ENCODE measurements around the gene FUZ. TPM values are rescaled to one million over a fixed set of nuclear protein-coding genes. Genes with fewer than 3 reads are reported as not detected.

Gene FUZ
- total RNA-seq, 1 donor from 2014 or later: 19.1 TPM

DNA sequence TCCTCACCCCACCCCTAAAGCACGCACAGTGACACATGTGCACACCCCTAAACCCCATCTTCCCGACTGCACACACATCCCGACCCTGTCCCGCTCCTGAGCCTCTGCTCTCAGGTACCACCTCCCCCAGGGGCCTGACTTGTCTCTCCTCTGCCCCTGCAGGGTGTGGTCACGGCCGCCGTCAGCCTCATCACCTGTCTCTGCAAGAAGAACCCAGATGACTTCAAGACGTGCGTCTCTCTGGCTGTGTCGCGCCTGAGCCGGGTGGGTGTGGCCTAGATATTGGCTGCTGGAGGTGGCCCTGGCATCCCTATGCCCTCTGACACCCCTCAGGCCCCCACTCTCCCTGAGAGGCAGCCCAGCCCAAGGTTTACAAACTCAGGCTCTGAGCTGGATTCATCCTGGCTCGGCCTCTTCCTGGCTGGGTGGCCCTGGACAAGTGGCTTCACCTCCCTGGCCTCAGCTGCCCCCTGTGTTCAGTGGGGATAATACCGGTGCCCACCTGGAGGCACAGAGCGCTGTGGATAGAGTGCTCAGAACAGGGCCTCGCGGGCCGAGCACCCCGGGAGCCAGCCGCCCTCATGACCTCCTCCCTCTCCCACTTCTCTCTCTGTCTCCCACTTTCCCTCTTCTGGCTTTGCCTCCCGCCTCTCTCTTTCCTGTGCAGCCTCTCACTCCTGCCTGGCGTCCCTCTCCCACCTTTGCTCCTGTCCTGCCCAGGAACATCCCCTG is 20.1 kb downstream of the FUZ start:
- ATAC-seq (no peak), DNase-seq (no peak)
- intact Hi-C loops (cut with micrococcal nuclease): no loop called here

DNA sequence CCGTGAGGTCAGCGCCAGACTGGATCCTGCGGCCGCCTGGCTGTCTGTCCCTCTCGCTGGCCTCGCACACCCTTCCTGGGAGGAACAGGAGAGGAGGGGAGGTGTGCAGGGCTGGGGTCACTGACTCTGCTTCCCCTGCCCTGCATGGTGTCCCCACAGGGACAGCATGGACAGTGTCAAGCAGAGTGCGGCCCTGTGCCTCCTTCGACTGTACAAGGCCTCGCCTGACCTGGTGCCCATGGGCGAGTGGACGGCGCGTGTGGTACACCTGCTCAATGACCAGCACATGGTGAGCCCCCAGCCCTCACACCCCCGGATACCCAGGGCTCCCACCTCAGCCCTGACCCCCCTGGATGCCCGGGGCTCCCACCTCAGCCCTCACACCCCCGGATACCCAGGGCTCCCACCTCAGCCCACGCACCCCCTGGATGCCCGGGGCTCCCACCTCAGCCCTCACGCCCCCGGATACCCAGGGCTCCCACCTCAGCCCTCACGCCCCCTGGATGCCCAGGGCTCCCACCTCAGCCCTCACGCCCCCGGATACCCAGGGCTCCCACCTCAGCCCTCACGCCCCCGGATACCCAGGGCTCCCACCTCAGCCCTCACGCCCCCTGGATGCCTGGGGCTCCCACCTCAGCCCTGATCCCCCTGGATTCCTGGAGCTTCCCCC is 21.2 kb downstream of the FUZ start:
- ATAC-seq (no peak), DNase-seq (no peak)
- intact Hi-C loops (cut with micrococcal nuclease): no loop called here

DNA sequence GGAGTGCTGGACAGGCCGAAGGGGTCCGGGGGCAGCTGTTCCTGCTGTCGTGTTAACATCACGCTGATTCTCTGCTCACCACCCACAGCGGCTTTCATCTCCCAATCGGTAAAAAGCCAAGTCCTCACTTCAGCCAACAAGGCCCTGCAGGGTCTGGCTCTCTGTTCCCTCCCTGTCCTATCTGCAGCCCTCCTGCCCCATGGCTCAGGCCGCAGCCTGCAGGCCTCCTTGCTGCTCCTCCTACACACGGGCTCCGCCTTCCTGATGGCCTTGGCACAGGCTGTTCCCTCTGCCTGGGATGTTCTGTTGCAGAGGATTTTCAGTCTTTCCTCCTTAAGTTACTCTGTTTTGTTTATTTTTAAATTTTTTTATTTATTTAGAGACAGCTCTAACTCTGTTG is 22.2 kb downstream of the FUZ start:
- intact Hi-C loops (cut with micrococcal nuclease): no loop called here
- DNase-seq: peak; percentile 72
- ATAC-seq: peak; percentile 83

DNA sequence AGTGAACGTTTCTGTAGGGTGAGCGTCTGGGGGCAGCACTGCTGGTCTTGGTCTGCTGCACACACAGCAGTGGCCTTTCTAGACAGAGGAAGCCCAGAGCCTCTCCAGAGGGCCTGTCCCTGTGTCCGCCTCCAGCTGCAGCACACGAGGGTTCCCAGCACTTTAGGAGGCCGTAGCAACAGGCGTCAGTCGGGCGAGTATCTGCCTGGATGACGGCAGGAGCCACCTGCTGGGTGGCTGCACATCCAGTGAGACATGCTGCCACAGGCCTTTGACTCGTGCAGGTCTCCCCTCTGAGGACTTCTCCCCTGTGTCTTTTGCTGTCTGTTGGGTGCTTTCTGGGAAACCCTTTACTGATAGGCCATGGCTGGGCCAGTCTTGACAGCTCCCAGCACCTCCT is 24.2 kb downstream of the FUZ start:
- ATAC-seq: no peak
- intact Hi-C loops (cut with micrococcal nuclease): no loop called here
- no peak for DNase-seq

DNA sequence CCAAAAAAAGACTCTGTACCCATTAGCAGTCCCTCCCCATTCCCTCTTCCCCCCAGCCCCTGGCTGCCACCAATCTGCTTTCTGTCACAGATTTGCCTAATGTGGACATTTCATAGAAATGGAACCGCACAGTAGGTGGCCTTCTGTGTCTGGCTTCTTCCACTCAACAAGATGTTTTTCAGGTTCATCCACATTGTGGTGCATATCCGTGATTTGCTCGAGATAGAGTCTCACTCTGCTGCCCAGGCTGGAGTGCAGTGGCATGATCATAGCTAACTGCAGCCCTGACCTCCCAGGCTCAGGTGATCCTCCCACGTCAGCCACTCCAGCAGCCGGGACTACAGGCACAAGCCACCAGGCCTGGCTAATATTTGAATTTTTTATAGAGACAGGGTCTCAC is 25.3 kb downstream of the FUZ start:
- no peak for ATAC-seq
- no peak for DNase-seq
- intact Hi-C loops (cut with micrococcal nuclease): no loop called here

DNA sequence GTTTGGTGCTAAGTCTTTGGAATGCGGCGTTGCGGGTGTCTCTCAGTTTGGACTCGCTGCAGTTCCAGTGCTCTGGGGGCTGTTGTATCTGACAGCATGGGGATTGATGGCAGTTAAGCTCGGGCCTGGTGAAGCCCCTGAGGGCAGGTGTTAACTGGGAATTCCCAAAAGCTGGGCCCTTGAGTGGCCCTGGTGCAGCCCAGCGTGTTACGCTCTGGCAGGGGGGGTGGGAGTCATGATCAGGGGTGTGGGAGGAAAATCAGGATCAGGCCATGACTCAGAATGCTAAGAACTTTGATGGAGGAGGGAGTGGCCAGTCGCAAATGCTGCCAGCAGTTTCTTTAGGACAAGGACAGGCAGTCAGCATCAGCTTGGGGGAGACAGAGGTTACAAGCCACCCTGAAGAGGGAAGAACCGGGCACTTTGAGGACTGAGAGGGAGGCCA is 26.7 kb downstream of the FUZ start:
- DNase-seq (no peak), ATAC-seq (peak; percentile 6)
- intact Hi-C loops (cut with micrococcal nuclease): no loop called here

DNA sequence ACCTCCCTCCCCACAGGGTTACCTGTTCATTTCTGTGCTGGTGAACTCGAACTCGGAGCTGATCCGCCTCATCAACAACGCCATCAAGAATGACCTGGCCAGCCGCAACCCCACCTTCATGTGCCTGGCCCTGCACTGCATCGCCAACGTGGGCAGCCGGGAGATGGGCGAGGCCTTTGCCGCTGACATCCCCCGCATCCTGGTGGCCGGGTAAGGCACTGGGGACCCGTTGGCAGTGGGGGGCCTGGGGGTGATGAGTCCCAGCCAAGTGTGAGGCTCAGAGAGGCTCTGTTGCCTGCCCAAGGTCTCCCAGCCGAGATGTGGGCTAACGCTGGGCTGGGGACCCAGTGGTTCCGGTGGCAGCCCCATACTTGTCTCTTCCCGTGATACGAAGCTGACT is 30.6 kb downstream of the FUZ start:
- DNase-seq (no peak), ATAC-seq (no peak)
- intact Hi-C loops (cut with micrococcal nuclease): no loop called here

DNA sequence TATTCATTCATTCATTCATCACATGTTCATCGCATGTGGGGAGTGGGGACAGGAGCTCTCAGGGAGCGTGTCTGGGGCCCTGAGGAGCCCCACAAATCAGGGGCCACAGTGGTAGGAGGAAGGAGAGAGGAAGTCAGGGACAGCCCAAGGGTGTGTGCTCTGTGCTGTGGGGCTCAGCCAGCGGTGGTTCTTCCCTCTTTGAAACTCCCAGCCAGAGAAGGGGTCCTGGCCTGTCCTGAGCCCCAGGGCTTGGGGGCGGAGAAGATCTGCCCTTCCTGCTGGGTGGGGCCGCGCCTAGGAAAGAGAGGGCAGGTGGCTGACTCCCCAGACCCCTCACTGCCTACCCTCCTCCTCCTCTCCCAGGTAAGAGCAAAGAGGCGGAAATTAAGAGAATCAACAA is 31.7 kb downstream of the FUZ start:
- intact Hi-C loops (cut with micrococcal nuclease): no loop called here
- ATAC-seq: peak; percentile 24
- DNase-seq: no peak

DNA sequence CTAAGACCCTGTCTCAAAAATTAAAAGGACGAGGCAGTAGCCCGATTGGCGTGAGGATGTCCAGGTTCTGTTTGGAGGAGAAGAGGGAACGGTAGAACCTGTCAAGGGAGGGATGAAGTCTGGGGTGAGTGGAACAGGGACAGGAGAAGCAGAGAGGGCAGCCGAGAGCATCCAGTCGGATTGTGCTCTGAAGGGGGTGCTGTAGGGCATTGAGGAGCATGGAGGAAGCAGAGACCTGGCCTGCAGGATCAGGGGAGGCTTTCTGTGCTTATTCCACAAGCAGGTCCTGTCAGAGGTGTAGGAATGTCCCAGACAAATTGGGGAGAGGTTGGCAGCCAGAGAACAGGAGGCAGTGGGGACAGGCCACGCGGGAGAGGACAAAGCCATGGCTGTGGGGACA is 32.2 kb downstream of the FUZ start:
- no peak for ATAC-seq
- intact Hi-C loops (cut with micrococcal nuclease): no loop called here
- DNase-seq: no peak

DNA sequence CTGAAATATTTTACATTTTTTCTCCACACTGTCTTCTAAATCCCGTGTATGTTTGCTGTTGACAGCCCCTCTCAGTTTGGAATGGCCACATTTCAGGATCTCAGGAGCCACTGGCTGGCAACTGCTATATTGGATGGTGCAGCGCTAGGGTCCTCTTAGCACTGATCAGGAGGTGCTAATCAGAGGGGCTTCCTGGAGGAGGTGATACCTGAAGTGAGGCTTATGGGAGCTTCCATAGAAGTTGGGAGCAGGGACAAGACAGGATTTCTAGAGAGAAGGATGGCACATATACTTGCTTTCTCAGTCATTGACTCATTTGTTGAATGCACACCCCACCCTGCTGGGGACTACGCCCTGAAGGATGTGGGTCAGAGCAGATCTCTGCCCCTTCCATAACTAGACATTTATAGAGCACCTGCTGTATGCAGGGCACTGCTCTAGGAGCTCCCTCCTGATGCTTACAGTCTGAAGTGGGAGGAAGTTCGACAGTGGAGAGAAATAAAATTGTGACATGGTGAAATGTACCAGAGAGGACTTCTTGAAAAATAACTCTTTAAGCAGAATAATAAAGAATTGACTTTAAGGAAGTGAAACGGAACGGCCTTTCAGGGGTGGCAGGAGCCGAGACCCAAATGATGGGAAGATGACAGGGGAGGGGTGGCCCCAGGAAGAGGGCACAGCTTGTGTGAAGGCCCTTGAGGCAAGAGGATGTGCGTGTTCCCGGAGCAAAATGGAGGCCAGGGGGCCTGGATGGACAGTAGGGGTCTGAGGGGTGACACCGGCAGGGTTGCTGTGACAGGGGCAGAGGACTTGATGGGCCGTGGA is 33.1 kb downstream of the FUZ start:
- ATAC-seq (peak; percentile 32), DNase-seq (no peak)
- intact Hi-C loops (cut with micrococcal nuclease): no loop called here

DNA sequence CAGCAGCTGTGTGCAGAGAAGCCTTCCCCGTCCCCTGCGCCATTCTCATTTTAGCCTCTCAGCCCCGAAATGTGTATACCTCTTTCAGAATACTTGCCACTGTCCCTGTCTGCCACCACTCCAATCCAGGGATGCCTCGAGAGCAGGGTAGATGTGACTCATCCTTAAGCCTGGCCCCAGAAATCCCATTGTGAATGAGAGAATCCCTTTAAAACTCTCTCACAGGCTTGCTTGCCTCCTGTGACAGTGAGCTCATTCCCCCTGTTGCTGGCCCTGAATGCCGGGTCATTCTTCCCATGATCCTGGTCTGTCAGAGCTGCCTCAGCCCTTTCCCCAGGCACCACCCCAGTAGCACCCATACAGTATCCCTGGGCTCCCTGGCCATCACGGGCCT is 36.7 kb downstream of the FUZ start:
- no peak for ATAC-seq
- intact Hi-C loops (cut with micrococcal nuclease): no loop called here

DNA sequence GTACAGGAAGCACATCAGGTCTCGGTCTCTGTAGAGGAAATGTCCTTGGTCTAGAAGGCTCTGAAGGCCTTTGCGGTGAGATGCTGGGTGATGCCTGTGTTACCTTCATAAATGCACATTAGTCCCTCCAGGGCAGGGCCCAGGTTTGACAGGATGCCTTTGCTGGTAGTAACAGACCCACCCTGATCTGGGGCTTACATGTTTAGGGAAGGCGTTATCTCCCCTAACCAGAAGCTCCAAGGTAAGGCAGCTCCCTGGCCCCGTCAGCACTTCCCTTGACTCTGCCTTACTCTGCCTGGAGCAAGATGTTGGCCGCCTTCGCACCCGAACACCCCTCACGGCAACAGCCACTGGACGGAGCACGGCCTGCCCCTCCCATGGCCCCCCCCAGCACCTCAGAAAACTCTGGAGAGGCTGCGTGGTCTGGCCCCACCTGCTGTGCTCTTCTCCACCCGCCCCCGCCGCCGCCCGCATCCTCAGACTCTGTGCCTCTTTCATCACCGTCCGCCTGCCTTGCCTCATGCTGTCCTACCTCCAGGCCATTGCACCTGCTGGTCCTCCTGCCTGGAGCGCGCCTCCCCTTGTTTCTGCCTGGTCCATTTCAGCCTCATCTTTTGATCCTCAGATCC is 37.2 kb downstream of the FUZ start:
- intact Hi-C loops (cut with micrococcal nuclease): no loop called here
- ATAC-seq: no peak

More for the DNA sequence above, 36.7 kb downstream of the FUZ start:
- no peak for DNase-seq

DNA sequence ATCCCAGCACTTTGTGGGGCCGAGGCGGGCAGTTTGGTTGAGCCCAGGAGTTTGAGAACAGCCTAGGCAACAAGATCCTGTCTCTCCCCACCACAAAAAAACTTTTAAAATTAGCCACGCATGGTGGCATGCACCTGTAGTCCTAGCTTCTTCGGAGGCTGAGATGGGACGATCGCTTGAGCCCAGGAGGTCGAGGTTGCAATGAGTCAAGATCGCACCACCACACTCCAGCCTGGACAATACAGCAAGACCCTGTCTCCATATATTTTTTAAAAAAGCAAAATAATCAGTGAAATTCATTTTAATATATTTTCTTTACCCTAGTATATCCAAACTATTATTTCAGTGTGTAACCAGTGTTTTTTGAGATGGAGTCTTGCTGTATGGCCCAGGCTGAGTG is 38.1 kb downstream of the FUZ start:
- intact Hi-C loops (cut with micrococcal nuclease): no loop called here
- DNase-seq (no peak), ATAC-seq (no peak)

More for the DNA sequence above, 37.2 kb downstream of the FUZ start:
- DNase-seq: no peak

DNA sequence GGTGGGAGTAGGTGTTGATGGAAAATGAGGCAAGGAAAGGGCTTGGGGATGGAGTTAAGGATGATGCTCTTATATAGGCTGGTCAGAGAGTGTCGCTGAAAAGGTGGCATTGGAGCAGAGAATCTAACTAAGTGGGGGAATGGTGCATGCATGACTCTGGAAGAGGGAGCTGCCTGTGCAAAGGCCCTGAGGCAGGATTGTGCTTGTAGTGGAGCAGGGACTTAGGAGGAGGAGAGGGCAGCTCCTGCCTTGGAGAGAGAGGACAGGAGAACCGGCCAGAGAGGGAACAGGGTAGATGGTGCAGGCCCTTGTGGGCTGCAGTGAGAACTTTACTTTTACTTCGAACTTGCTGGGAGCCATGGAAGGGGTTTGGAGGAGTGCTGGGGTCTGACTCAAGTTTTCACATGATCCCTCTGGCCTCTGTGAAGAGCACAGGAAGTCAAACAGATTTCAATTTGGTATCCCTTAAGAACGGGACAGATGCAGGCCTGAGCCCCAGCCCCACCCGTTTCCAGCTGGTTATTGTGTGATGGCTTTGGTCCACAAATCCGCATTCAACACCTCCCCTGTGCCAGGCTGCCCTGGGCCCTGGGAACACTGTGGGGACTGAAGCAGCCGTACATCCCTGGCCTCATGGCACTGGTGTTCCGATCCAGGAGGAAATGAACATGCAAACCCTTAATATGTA is 39.3 kb downstream of the FUZ start:
- intact Hi-C loops (cut with micrococcal nuclease): no loop called here
- DNase-seq: no peak
- no peak for ATAC-seq

DNA sequence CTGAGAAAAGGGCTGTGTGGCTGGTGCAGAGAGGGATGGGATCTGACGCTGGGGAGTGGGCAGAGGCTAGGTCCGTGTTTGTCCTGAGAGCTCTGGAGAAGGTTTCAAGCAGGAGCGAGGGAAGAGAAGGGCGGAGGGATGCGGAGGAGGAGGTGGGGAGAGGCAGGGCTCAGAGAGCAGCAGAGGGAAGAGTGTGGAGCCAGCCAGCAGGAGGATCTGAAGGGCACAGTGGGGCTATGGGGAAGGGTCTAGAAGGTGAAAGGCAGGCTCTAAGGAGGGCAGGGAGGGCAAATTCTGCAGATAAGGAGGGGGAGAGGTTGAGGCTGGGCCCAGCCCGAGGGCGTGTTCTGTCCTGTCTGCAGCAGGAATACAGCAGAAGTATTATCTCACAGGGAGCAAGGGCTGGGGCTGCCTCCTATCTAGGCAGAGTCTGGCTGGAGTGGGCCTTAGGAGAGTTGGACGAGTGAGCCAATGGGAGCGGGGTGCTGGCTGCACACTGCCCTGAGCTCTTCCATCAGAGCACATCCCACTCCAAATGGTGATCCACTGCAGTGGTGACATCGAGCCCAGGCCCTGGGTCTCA is 40.2 kb downstream of the FUZ start:
- intact Hi-C loops (cut with micrococcal nuclease): no loop called here
- DNase-seq (no peak), ATAC-seq (no peak)

DNA sequence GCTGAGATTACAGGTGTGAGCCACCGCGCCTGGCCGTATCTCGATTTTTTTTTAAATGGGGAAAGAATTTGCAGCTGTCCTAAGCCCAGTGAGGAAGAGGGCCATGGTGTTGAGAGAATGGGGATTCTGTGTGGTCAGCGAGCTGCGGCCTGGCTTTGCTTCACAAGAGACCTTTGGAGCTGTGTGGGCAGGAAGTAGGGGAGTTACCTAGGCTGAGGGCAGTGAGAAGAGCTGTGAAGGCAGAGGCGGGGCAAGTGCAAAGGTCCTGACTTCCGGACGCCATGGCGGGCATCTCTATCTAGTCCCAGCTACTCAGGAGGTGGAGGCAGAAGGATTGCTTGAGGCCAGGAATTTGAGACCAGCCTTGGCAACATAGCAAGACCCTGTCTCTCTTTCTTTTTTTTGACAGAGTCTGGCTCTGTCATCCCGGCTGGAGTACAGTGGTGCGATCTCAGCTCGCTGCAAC is 41.4 kb downstream of the FUZ start:
- DNase-seq (no peak), ATAC-seq (no peak)
- intact Hi-C loops (cut with micrococcal nuclease): no loop called here

DNA sequence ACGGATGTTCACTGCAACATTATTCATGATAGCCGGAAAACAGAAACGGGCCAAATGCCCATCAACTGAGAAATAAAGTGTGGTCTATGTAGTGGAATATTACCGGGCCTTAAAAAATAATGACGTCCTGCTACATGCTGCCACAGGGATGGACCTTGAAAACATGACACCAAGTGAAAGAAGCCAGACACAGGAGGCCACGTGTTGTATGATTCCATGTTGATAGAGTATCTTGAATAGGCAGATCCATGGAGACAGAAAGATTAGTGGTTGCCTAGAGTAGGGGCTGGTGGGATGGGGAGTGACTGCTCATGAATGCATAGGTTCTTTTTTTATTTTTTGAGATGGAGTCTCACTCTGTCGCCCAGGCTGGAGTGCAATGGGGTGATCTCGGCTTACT is 42.6 kb downstream of the FUZ start:
- DNase-seq (no peak), ATAC-seq (no peak)
- intact Hi-C loops (cut with micrococcal nuclease): no loop called here

DNA sequence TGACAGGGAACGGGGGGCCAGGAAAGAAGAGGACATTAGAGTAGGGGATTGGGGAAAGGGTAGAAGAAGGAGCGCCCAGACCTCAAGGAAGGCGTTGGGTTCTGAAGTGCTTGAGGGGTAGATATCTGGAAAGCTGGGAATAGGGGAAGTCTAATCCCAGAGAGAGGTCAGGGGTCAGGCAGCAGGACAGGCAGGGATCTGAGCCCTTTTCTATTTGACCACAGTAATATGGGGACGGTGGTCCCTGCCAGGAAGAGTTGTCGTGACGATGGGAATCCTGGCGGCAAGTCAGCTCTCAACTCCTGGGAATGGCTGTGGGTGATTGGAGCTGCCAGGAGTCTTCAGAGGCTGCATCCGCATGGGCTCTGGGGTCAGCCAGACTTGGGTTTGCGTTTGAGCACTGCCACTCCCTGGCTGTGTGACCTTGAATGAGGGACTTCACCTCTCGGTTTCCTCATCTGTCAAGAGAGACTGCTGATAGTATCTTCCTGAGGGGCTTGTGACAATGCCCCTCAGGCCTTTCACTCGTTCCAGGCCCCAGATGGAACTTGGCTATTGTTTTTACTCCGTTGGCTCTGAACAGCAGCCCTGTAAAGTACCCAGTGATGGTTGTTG is 45.0 kb downstream of the FUZ start:
- no peak for ATAC-seq
- intact Hi-C loops (cut with micrococcal nuclease): no loop called here
- DNase-seq: no peak
